HG03565 (cell line): Measurements from ENCODE around the gene SRM.
"Not testable (repeated sequence)": the region's sequence is repeated elsewhere in the genome, so short reads cannot be mapped to it uniquely, and the experiment has no call there.

Experiments used
- ATAC-seq: cut with Tn5 transposase; IDR thresholded peaks from one replicate; pipeline ENCODE4 v1.9.1; 2021; ENCODE audit warnings: mild to moderate bottlenecking, moderate library complexity; ENCODE audit not compliant: unreplicated experiment

SRM gene

DNA sequence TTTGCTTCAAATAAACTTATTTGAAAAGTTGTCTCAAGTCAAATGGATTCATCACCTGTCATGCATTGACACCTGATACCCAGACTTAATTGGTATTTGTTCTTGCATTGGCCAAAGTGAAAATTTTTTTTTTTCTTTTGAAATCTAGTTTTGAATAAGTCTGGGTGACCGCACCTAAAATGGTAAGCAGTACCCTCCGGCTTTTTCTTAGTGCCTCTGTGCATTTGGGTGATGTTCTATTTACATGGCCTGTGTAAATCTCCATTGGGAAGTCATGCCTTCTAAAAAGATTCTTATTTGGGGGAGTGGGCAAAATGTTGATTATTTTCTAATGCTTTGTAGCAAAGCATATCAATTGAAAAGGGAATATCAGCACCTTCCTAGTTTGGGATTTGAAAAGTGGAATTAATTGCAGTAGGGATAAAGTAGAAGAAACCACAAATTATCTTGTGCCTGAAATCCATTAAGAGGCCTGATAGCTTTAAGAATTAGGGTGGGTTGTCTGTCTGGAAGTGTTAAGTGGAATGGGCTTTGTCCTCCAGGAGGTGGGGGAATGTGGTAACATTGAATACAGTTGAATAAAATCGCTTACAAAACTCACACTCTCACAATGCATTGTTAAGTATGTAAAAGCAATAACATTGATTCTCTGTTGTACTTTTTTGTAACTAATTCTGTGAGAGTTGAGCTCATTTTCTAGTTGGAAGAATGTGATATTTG is 35.5 kb downstream of the SRM start:
- ATAC-seq: no peak

DNA sequence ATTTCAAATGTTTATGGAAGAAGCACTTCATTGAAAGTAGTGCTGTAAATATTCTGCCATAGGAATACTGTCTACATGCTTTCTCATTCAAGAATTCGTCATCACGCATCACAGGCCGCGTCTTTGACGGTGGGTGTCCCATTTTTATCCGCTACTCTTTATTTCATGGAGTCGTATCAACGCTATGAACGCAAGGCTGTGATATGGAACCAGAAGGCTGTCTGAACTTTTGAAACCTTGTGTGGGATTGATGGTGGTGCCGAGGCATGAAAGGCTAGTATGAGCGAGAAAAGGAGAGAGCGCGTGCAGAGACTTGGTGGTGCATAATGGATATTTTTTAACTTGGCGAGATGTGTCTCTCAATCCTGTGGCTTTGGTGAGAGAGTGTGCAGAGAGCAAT is 36.6 kb downstream of the SRM start:
- no peak for ATAC-seq

DNA sequence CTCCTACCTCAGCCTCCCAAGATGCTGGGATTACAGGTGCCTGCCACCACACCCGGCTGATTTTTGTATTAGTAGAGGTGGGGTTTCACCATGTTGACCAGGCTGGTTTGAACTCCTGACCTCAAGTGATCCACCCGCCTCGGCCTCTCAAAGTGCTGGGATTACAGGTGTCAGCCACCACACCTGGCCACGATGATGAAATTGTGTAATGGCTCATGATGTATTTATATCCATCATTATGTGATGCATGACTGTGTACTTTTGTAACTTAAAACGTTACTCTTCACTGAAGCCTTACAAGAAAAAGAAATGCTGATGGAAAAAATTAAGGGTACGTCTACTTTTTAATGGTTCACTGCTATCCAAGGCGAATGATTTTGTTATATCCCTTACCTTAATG is 39.8 kb downstream of the SRM start:
- no peak for ATAC-seq

DNA sequence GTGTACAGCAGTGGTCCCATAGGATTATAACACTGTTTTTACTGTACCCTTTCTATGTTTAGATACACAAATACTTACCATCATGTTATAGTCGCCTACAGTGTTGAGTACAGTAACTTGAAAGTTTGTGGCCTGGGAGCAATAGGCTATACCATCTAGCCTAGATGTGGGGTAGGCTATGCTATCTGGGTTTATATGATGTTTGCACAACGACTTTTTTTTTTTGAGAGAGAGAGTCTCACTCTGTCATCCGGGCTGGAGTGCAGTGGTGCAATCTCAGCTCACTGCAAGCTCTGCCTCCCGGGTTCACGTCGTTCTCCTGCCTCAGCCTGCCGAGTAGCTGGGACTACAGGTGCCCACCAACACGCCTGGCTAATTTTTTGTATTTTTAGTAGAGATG is 40.5 kb downstream of the SRM start:
- not testable (repeated sequence) for ATAC-seq

DNA sequence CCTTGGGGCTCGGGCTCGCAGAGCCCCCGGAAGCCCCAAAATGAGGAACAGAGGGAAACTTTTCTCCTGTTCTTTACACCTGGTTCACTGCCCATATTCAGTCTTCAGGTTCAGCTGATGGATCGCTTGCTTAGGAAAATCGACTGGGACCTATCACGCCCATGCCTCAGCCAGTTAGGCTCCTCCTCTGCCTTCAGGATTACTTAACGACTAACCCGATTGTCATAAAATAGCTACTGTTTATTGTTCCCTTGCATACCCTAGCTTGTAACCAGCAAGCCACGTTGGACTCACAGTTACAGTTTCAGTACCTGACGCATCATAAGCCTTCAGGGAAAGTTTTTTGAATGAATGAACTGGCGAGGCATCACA is 46.7 kb downstream of the SRM start:
- no peak for ATAC-seq

DNA sequence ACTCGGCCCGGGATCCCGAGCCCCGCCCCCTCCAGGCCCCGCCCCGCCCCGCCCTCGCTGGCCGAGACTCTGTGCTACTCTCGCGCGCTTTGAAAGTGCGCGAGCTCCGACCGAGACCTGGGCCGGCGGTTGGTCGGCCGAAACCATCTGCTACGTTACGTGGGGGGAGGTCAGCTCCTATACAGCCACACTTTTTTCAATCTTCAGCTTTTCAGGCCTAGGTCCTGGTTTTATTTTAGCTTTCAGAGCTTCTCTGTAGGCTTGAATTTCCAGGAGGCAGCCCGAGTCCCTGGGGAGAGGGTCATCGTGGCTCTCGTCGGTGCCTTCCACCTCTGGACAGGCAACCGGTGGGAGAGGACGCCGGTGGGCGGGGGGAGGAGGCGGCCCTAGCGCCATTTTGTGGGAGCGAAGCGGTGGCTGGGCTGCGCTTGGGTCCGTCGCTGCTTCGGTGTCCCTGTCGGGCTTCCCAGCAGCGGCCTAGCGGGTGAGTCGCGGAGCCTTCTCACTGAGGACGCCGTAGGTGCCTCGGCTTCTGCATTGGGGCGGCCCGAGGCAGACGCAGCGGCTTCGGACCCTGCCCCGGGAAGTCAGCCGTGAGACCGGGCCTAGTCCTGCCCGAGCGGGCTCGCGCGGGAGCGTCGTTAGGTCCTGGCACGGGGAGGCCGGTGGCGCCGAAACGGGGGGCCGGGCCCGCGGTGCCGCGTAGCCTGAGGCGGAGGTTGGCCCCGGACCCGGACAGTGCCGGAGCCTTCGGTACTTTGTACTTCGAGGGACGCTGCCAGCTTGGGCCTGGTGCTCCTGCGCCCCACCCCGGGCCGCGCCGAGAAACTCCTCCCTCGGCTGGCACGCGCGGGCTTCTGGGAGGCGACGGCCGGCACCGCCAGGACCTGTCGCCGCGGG is 47.3 kb downstream of the SRM start, which contains the start of gene TARDBP:
Gene TARDBP, plus strand, starts transcription at position 395 of the 900 bp plus-strand sequence. CDS start 1,074 bp downstream, outside the sequence.
- ATAC-seq: peak; percentile 81
